Sigmoid colon (tissue), 7 donors: ENCODE measurements around the gene MECP2. TPM values are rescaled to one million over a fixed set of nuclear protein-coding genes. Genes with fewer than 3 reads are reported as not detected.
A peak's percentile ranks its signal among the peaks of the same experiment; 100 is the strongest.

Experiments used
- DNase-seq: peaks from one replicate; pipeline ENCODE4 v3.0.0-alpha.2; 2019
- H3K27ac ChIP-seq, 4 donors: fragments of 200-600 bp; sonication (generic); one replicate each; pipeline ENCODE4 v1.5.1; 2016 to 2019; ENCODE audit warnings: mild to moderate bottlenecking in 1 of 4
- H3K27me3 ChIP-seq, 3 donors: fragments of 200-600 bp; sonication (generic); one replicate each; pipeline ENCODE4 v1.5.1; 2019; ENCODE audit warnings: mild to moderate bottlenecking in 1 of 3
- H3K36me3 ChIP-seq, 4 donors: fragments of 200-600 bp; sonication (generic); one replicate each; pipeline ENCODE4 v1.5.1; 2016 to 2019
- H3K4me1 ChIP-seq, 4 donors: fragments of 200-600 bp; sonication (generic); one replicate each; pipeline ENCODE4 v1.5.1; 2017 to 2019
- H3K4me3 ChIP-seq, 4 donors: fragments of 200-600 bp; sonication (generic); one replicate each; pipeline ENCODE4 v1.5.1; 2017 to 2019; ENCODE audit warnings: mild to moderate bottlenecking in 2 of 4, moderate library complexity in 1 of 4
- H3K9me3 ChIP-seq, 4 donors: fragments of 200-600 bp in 3 of 4; sonication (generic) in 3 of 4; one replicate each; pipeline versions ENCODE4 v1.5.1 to v1.6.1; 2013 to 2019
- EP300 ChIP-seq, 4 donors: sonication (generic); formaldehyde crosslinking; IDR thresholded peaks; one replicate each; pipeline ENCODE4 v1.6.1; 2017; ENCODE audit warnings: antibody characterized with exemption in 4 of 4
- POLR2A ChIP-seq, 2 donors: fragments of 450-650 bp; IDR thresholded peaks; one replicate each; pipeline ENCODE4 v1.6.1; 2016; ENCODE audit warnings: antibody characterized with exemption in 2 of 2, mild to moderate bottlenecking in 2 of 2, moderate library complexity in 2 of 2
- POLR2AphosphoS5 ChIP-seq, 4 donors: sonication (generic); formaldehyde crosslinking; IDR thresholded peaks; one replicate each; pipeline ENCODE4 v1.6.1; 2017; ENCODE audit warnings: antibody characterized with exemption in 4 of 4
- WGBS, 2 donors: extraction: QIAGEN DNeasy Blood & Tissue Kit; methylation state at CpG; one replicate each; pipeline ENCODE4 v1.1.7; 2013; 5-methylcytosine and 5-hydroxymethylcytosine counted together
- intact Hi-C: fragments of 100-400 bp; cut with DNase I; formaldehyde crosslinking; loops from one replicate; pipeline ENCODE4 v1.15.1; 2023
- polyA plus RNA-seq, 3 donors: library from polyadenylated mRNA; stranded (reverse); fragments of 200-250 nt; gene quantifications; one replicate each; pipeline ENCODE4 v1.2.3, GENCODE V29; 2013
- total RNA-seq, 4 donors: library from RNA; depleted of rRNA; stranded (reverse); fragments of >200 nt; gene quantifications; one replicate each; pipeline ENCODE4 v1.1.0, GENCODE V29; 2016
- TF ChIP-seq, protein P1 (sequence below), 4 experiments: fragments of 450-650 bp in 3 of 4; fragments of 200-600 bp in 1 of 4; IDR thresholded peaks; one replicate each; pipeline ENCODE4 v1.5.1; 2016 to 2019; ENCODE audit warnings: antibody characterized with exemption in 4 of 4, mild to moderate bottlenecking in 3 of 4, moderate library complexity in 2 of 4
- donor health status: healthy with polysubstance abuse.
- donor health status: Bipolar disorder and iron deficiency.
- donor health status: healthy.

MECP2 gene
- total and polyA plus RNA-seq, 7 donors: 14.4 to 57.9 (median 43.9) TPM

- H3K36me3 ChIP-seq: peaks cover 0 to 5% (median 0%) of the 10 kb centered on the region in 4 donors
- intact Hi-C loops: no loop called here
- TF ChIP-seq POLR2AphosphoS5 (IDR thresholded peaks at IDR 0.05): no peak
- WGBS, 2 donors: 38 to 46% methylated on average over 8 of the region's 8 CpGs
- H3K27ac ChIP-seq: peak overlapping the region in 1 of 4 donors; percentile 31
- H3K4me3 ChIP-seq: no peak overlapping the region
- H3K9me3 ChIP-seq: no peaks in the 10 kb centered on the region
- no peak for DNase-seq
- H3K27me3 ChIP-seq: no peaks in the 10 kb centered on the region
- peaks cover 0 to 44% (median 36%) of the 10 kb centered on the region in 4 donors for H3K4me1 ChIP-seq
Observed at GRCh38 chrX:154056770-154057241, 40.7 kb downstream of the MECP2 start.

GRCh38 chrX:154051201-154051810 is 46.2 kb downstream of the MECP2 start:
- DNase-seq: peak; percentile 83
- TF ChIP-seq POLR2A (IDR thresholded peaks at IDR 0.05) (no peak), EP300 (IDR thresholded peaks at IDR 0.05) (no peak), POLR2AphosphoS5 (IDR thresholded peaks at IDR 0.05) (no peak)
- TF ChIP-seq, protein P1, sequence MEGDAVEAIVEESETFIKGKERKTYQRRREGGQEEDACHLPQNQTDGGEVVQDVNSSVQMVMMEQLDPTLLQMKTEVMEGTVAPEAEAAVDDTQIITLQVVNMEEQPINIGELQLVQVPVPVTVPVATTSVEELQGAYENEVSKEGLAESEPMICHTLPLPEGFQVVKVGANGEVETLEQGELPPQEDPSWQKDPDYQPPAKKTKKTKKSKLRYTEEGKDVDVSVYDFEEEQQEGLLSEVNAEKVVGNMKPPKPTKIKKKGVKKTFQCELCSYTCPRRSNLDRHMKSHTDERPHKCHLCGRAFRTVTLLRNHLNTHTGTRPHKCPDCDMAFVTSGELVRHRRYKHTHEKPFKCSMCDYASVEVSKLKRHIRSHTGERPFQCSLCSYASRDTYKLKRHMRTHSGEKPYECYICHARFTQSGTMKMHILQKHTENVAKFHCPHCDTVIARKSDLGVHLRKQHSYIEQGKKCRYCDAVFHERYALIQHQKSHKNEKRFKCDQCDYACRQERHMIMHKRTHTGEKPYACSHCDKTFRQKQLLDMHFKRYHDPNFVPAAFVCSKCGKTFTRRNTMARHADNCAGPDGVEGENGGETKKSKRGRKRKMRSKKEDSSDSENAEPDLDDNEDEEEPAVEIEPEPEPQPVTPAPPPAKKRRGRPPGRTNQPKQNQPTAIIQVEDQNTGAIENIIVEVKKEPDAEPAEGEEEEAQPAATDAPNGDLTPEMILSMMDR (IDR thresholded peaks at IDR 0.05): peak; percentile 32 to 48 (median 40)
- Histone ChIP-seq H3K4me3 (no peak overlapping the region), H3K27me3 (no peaks in the 10 kb centered on the region), H3K27ac (peak overlapping the region in 3 of 4 donors; percentile 49 to 81 (median 74)), H3K36me3 (no peaks in the 10 kb centered on the region), H3K4me1 (peaks cover 0 to 57% (median 43%) of the 10 kb centered on the region in 4 donors), H3K9me3 (no peaks in the 10 kb centered on the region)
- WGBS, 2 donors: 30 to 40% methylated on average over 8 of the region's 8 CpGs
- intact Hi-C loops: loop anchor here (2.0 to 5.0 kb wide), 2 partner anchors 39 to 46 kb away; partner anchors contain the start of gene MECP2

DNA sequence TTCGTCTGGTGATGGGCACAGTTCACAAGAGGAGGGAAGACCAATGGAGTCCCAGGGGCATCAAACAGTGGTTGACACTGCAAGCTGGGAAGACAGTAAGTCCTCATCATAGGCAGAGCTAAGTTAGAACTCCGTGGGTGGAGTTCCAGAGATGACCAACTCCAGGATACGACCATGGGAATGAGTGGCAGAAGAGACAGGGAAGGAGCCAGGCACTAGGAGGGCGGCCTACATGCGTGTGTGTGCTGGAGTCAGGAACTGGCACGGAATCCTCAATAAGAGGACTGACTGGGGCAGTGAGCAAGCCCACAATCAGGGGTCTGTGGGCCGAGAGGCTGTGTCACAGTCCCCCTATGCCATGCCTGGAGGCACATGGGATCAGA is 47.4 kb downstream of the MECP2 start:
- no peaks in the 10 kb centered on the region for H3K9me3 ChIP-seq
- no peaks in the 10 kb centered on the region for H3K27me3 ChIP-seq
- no peak overlapping the region for H3K4me3 ChIP-seq
- peak; percentile 56 for DNase-seq
- H3K4me1 ChIP-seq: peaks cover 0 to 69% (median 49%) of the 10 kb centered on the region in 4 donors
- TF ChIP-seq, protein P1 (IDR thresholded peaks at IDR 0.05): no peak
- TF ChIP-seq POLR2AphosphoS5 (IDR thresholded peaks at IDR 0.05): no peak
- no peak for TF ChIP-seq EP300 (IDR thresholded peaks at IDR 0.05)
- no peak for TF ChIP-seq POLR2A (IDR thresholded peaks at IDR 0.05)
- peak overlapping the region; percentile 6 to 81 (median 62) for H3K27ac ChIP-seq
- intact Hi-C loops: loop anchor here (2.0 to 5.0 kb wide), 2 partner anchors 37 to 47 kb away; partner anchors contain the start of gene MECP2
- 78 to 82% methylated on average over 7 of the region's 7 CpGs for WGBS, 2 donors
- no peaks in the 10 kb centered on the region for H3K36me3 ChIP-seq

DNA sequence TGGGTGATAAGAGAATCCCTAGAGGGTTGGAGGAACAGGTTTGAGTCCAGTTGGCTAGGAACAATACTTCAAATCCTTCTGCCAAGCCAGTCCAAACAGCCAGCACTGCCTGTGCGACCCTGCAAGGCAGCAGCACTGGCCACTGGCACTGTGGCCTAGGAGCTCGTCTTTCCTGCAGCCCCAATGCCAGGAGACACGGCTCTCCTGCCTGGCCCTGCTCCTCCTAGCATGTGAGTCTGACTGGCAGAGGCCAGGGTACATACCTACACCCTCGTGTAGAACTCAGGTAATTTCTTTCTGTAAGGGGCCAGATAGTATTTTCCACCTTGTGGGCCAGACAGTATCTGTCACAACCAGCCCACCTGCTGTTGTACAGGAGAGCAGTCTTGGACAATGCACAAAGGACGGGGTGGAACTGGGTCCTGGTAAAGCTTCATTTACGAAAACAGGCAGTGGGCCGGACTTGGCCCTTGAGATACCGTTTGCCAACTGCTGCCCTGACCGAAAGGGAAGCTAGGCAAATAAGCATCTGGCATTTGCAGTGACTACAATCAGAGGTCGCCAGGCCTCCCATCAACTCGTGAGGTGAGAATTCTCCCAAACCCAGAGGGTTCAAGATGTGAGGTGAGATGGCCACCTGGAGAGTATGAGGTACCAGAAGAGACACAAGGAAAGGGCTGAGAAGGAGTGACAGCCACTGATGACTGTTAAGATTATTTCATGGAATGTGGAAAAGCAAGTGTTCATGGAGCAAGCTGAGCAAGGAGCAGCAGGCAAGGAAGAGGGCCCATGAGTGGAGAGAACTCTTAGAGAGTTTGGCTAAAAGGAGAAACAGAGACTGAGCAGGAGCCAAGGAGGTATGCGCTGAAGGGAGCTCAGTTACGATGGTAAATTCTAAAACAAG is 48.1 kb downstream of the MECP2 start:
- TF ChIP-seq POLR2A (IDR thresholded peaks at IDR 0.05) (no peak), POLR2AphosphoS5 (IDR thresholded peaks at IDR 0.05) (no peak), EP300 (IDR thresholded peaks at IDR 0.05) (no peak)
- TF ChIP-seq, protein P1 (IDR thresholded peaks at IDR 0.05): no peak
- no peak overlapping the region for H3K4me3 ChIP-seq
- peak overlapping the region; percentile 6 to 81 (median 62) for H3K27ac ChIP-seq
- intact Hi-C loops: loop anchor here (2.0 to 5.0 kb wide), 2 partner anchors 37 to 48 kb away; partner anchors contain the start of gene MECP2
- no peaks in the 10 kb centered on the region for H3K27me3 ChIP-seq
- DNase-seq: peak; percentile 54
- no peaks in the 10 kb centered on the region for H3K9me3 ChIP-seq
- peaks cover 0 to 76% (median 51%) of the 10 kb centered on the region in 4 donors for H3K4me1 ChIP-seq
- no peaks in the 10 kb centered on the region for H3K36me3 ChIP-seq
- WGBS, 2 donors: 76 to 80% methylated on average over 13 of the region's 13 CpGs

DNA sequence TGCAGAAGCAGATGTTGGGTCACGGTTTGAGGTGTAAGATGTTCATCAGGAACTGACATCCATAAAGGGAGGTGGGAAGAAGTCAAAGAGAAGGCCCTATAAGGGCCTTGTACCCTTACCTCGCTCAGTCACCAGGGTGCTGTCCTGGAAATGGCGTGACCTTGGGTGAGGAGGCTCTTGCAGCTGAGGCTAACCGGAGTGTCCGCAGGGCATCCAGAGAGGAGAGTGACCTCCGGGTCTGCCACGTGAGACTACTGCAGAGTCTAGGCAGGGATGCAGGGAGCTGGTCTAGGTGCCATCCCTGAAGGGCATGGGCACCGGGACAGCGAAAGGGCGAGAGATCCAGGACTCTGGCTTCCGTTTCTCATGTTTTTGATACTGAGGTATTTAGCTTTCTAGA is 49.1 kb downstream of the MECP2 start:
- H3K4me1 ChIP-seq: peaks cover 0 to 86% (median 55%) of the 10 kb centered on the region in 4 donors
- intact Hi-C loops: no loop called here
- H3K27me3 ChIP-seq: no peaks in the 10 kb centered on the region
- 92 to 97% methylated on average over 11 of the region's 11 CpGs for WGBS, 2 donors
- TF ChIP-seq EP300 (IDR thresholded peaks at IDR 0.05) (no peak), POLR2A (IDR thresholded peaks at IDR 0.05) (no peak), POLR2AphosphoS5 (IDR thresholded peaks at IDR 0.05) (no peak)
- TF ChIP-seq, protein P1 (IDR thresholded peaks at IDR 0.05): no peak
- no peaks in the 10 kb centered on the region for H3K36me3 ChIP-seq
- H3K27ac ChIP-seq: peak overlapping the region; percentile 49 to 81 (median 69)
- DNase-seq: peak; percentile 61
- no peak overlapping the region for H3K4me3 ChIP-seq
- H3K9me3 ChIP-seq: no peaks in the 10 kb centered on the region
